PC-3 (cell line): Measurements from ENCODE around the gene THRB. TPM values are rescaled to one million over a fixed set of nuclear protein-coding genes. Genes with fewer than 3 reads are reported as not detected.

Source experiments
- ATAC-seq: fragments of 200-7000 bp; cut with Tn5 transposase; 2 replicates; pipeline ENCODE4 v1.9.1; 2020; ENCODE audit warnings: mild to moderate bottlenecking, moderate library complexity
- BruUV-seq: library from RNA; stranded (reverse); fragments of 400-500 nt; replicated peaks from 2 replicates; lab custom pipeline; 2021; lab: Mats Ljungman, UMichigan
- CTCF ChIA-PET: fragments of 300-600 bp; sonication (Branson Sonifier 250); formaldehyde crosslinking; loops from one replicate; lab custom pipeline; 2022; ENCODE audit warnings: antibody characterized with exemption; lab: Charles Lee
- POLR2A ChIA-PET: fragments of 300-600 bp; sonication (Branson Sonifier 250); formaldehyde crosslinking; loops from one replicate; lab custom pipeline; 2022; ENCODE audit warnings: antibody characterized with exemption; ENCODE audit not compliant: unreplicated experiment; lab: Charles Lee
- DNase-seq: peaks from one replicate; pipeline ENCODE4 v3.0.0-alpha.2; 2015
- H2AFZ ChIP-seq: fragments of 300-600 bp; sonication (generic); 2 replicates; pipeline ENCODE4 v1.6.0; 2016; ENCODE audit warnings: antibody characterized with exemption, low read length
- H3F3A ChIP-seq: fragments of 300-600 bp; sonication (generic); one replicate; pipeline ENCODE4 v1.6.0; 2017; ENCODE audit warnings: antibody characterized with exemption, low read length, control low read depth, mild to moderate bottlenecking; ENCODE audit not compliant: unreplicated experiment
- H3K27ac ChIP-seq: fragments of 300-600 bp; sonication (generic); 2 replicates; pipeline ENCODE4 v1.5.1; 2016; ENCODE audit warnings: mild to moderate bottlenecking, low read length
- H3K27me3 ChIP-seq: fragments of 300-600 bp; sonication (generic); 2 replicates; pipeline ENCODE4 v1.6.1; 2016; ENCODE audit warnings: low read length, mixed read lengths
- H3K36me3 ChIP-seq: fragments of 300-600 bp; sonication (generic); 2 replicates; pipeline ENCODE4 v1.6.1; 2016; ENCODE audit warnings: low read depth, mixed run types, low read length, mixed read lengths
- H3K4me1 ChIP-seq: fragments of 300-600 bp; sonication (generic); 2 replicates; pipeline ENCODE4 v1.5.1; 2016; ENCODE audit warnings: low read length; ENCODE audit not compliant: insufficient read depth
- H3K4me2 ChIP-seq: fragments of 300-600 bp; sonication (generic); 2 replicates; pipeline ENCODE4 v1.6.0; 2016; ENCODE audit warnings: low read length
- H3K4me3 ChIP-seq: fragments of 300-600 bp; sonication (generic); 2 replicates; pipeline ENCODE4 v1.5.1; 2016; ENCODE audit warnings: mild to moderate bottlenecking, low read length, mixed read lengths
- H3K79me2 ChIP-seq: fragments of 300-600 bp; sonication (generic); 2 replicates; pipeline ENCODE4 v1.6.1; 2017; ENCODE audit warnings: low read length, mixed read lengths
- H3K9ac ChIP-seq: fragments of 300-600 bp; sonication (generic); 2 replicates; pipeline ENCODE4 v1.6.0; 2016; ENCODE audit warnings: mild to moderate bottlenecking, low read length
- H3K9me2 ChIP-seq: fragments of 300-600 bp; sonication (generic); replicated peaks from 2 replicates; pipeline ENCODE4 v1.6.1; 2016; ENCODE audit warnings: mixed run types, low read length, mixed read lengths
- H3K9me3 ChIP-seq: fragments of 300-600 bp; sonication (generic); 2 replicates; pipeline ENCODE4 v1.6.1; 2016; ENCODE audit warnings: low read length, mixed read lengths
- H4K20me1 ChIP-seq: fragments of 300-600 bp; sonication (generic); 2 replicates; pipeline ENCODE4 v1.6.1; 2016; ENCODE audit warnings: low read length, mixed read lengths
- CTCF ChIP-seq: fragments of 300-600 bp; sonication (generic); conservative IDR thresholded peaks from 2 replicates; pipeline ENCODE4 v1.5.1; 2017; ENCODE audit warnings: antibody characterized with exemption, low read depth, mild to moderate bottlenecking, low read length
- EZH2 ChIP-seq: fragments of 300-600 bp; sonication (generic); IDR thresholded peaks from one replicate; pipeline ENCODE4 v1.6.1; 2017; ENCODE audit warnings: antibody characterized with exemption, mild to moderate bottlenecking, low read length; ENCODE audit not compliant: unreplicated experiment
- EZH2phosphoT487 ChIP-seq: fragments of 300-600 bp; sonication (generic); IDR thresholded peaks from 2 replicates; pipeline ENCODE4 v1.6.1; 2018; ENCODE audit warnings: mild to moderate bottlenecking, antibody characterized with exemption, low read length, borderline replicate concordance
- intact Hi-C: fragments of 100-400 bp; cut with micrococcal nuclease; formaldehyde crosslinking; loops from 2 replicates; pipeline ENCODE4 v1.9.0; 2023
- total RNA-seq: library from RNA; depleted of rRNA; stranded (reverse); fragments of >200 nt; gene quantifications from 2 replicates; pipeline ENCODE4 v1.2.3, GENCODE V29; 2014

THRB gene
- total RNA-seq, 1 experiment from 2014 or later: 9.7 TPM

DNA sequence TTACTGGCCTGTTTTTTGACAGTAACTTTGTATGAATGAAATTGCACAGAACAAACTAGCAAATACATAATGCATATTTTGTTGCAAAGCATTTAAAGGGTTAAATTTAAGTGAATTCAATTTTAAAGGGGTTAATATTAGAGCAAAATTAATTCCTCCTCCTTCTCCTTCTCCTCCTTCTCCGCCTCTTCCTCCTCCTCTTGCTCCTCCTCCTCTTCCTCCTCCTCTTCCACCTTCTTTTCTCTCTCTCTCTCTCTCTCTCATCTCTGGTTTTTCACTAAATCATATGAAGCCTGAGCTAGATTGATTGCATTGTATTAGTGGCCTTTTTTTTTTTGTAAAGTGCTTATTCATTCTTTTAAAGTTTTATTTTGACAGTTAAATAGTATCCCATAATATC is 154.5 kb downstream of the THRB start:
- Histone ChIP-seq H3K27ac (no peak overlapping the region), H3K4me3 (no peak overlapping the region), H4K20me1 (no peaks in the 10 kb centered on the region), H3K9me3 (no peaks in the 10 kb centered on the region), H3K9me2 (no peaks in the 10 kb centered on the region), H3K27me3 (no peaks in the 10 kb centered on the region), H3F3A (peaks cover 6% of the 10 kb centered on the region), H3K9ac (no peak overlapping the region), H3K79me2 (no peaks in the 10 kb centered on the region), H2AFZ (no peak overlapping the region), H3K4me1 (peaks cover 40% of the 10 kb centered on the region), H3K4me2 (no peak overlapping the region), H3K36me3 (no peaks in the 10 kb centered on the region)
- TF ChIP-seq CTCF (no peak), EZH2 (no peak), EZH2phosphoT487 (no peak)
- ChIA-PET POLR2A (no interaction called here), CTCF (no interaction called here)
- BruUV-seq: no TSS peak
- ATAC-seq (no peak), DNase-seq (no peak)
- intact Hi-C loops: no loop called here

DNA sequence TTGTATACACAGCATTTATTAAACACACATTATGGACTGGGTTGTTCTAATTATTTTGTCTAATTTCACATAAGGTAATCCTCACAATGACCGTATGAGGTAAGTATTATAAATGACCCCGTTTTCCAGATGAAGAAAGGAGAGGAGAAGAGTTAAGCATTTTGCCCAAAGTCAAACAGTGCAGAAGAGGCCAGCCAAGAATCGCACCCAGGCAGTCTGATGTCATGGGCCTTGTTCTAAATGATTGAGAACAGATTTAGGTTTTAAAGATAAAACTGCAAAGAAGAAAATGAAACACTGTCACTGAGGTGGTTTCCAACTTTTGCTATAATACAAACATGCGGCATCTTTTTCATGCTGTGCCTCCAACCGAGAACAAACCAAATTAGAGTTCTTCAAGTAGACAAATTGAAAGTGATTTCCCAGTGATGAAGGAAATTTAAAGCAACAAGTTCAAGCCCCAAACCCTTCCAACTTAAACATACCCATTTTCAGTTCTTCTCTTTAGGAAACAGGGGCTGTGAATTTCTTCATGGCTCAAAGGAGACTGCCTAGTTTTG is 155.3 kb downstream of the THRB start:
- Histone ChIP-seq H3K9me2 (no peaks in the 10 kb centered on the region), H3K4me2 (no peak overlapping the region), H3K4me3 (no peak overlapping the region), H3K36me3 (no peaks in the 10 kb centered on the region), H2AFZ (no peak overlapping the region), H3K4me1 (peaks cover 31% of the 10 kb centered on the region), H3K27ac (no peak overlapping the region), H3F3A (peaks cover 6% of the 10 kb centered on the region), H4K20me1 (no peaks in the 10 kb centered on the region), H3K79me2 (no peaks in the 10 kb centered on the region), H3K9ac (no peak overlapping the region), H3K27me3 (no peaks in the 10 kb centered on the region), H3K9me3 (no peaks in the 10 kb centered on the region)
- intact Hi-C loops: no loop called here
- no peak for TF ChIP-seq CTCF
- TF ChIP-seq EZH2phosphoT487: no peak
- no peak for TF ChIP-seq EZH2
- ATAC-seq (no peak), DNase-seq (no peak)
- POLR2A ChIA-PET: no interaction called here
- BruUV-seq: no TSS peak
- CTCF ChIA-PET: no interaction called here

GRCh38 chr3:24338409-24339130 is 156.1 kb downstream of the THRB start:
- intact Hi-C loops: no loop called here
- ATAC-seq (peak; percentile 21), DNase-seq (peak; percentile 27)
- Histone ChIP-seq H2AFZ (no peak overlapping the region), H3K27ac (no peak overlapping the region), H3K27me3 (no peaks in the 10 kb centered on the region), H3F3A (peaks cover 6% of the 10 kb centered on the region), H4K20me1 (no peaks in the 10 kb centered on the region), H3K9me2 (no peaks in the 10 kb centered on the region), H3K9me3 (no peaks in the 10 kb centered on the region), H3K4me2 (no peak overlapping the region), H3K9ac (no peak overlapping the region), H3K4me3 (no peak overlapping the region), H3K79me2 (no peaks in the 10 kb centered on the region), H3K4me1 (peaks cover 26% of the 10 kb centered on the region), H3K36me3 (no peaks in the 10 kb centered on the region)
- ChIA-PET CTCF (no interaction called here), POLR2A (interaction anchor here (0.6 kb wide), 1 partner anchor 291 kb away, joined by 4 read pairs; no protein-coding TSS in a partner anchor)
- BruUV-seq: no TSS peak
- TF ChIP-seq EZH2phosphoT487 (no peak), EZH2 (no peak), CTCF (no peak)
